B cell (primary cell): ENCODE data around the gene MROH7. TPM values are rescaled to one million over a fixed set of nuclear protein-coding genes. Genes with fewer than 3 reads are reported as not detected.

ENCODE experiments used
- ATAC-seq: fragments of 200-7000 bp; cut with Tn5 transposase; one replicate; pipeline ENCODE4 v1.10.0; 2021; ENCODE audit warnings: low read depth, mild to moderate bottlenecking, moderate number of reproducible peaks, moderate library complexity
- CTCF ChIA-PET: fragments of 350-600 bp; sonication (Branson Sonifier 250); formaldehyde crosslinking; loops from one replicate; lab custom pipeline; 2021; ENCODE audit warnings: antibody characterized with exemption, inconsistent platforms; lab: Charles Lee
- POLR2A ChIA-PET: fragments of 350-600 bp; sonication (Branson Sonifier 250); formaldehyde crosslinking; loops from one replicate; lab custom pipeline; 2021; ENCODE audit warnings: antibody characterized with exemption; lab: Charles Lee
- DNase-seq: peaks from one replicate; pipeline ENCODE4 v3.0.0; 2013
- H2AFZ ChIP-seq: 2 replicates; pipeline ENCODE4 v1.6.1; 2012; ENCODE audit warnings: mild to moderate bottlenecking, low read depth, low read length; ENCODE audit not compliant: insufficient read depth, poor library complexity, severe bottlenecking
- H3K27ac ChIP-seq, 2 donors: 1 replicate in 1 of 2; 2 replicates in 1 of 2; pipeline ENCODE4 v1.5.1; 2012 to 2013; ENCODE audit warnings: low read length in 2 of 2, mild to moderate bottlenecking in 2 of 2, moderate library complexity in 1 of 2
- H3K27me3 ChIP-seq, 4 experiments: fragments of 200-600 bp in 1 of 4; sonication (generic) in 1 of 4; replicated peaks in 1 of 4; 1 replicate in 2 of 4; 2 replicates in 2 of 4; pipeline versions ENCODE4 v1.6.1 to v1.7.0; 2013 to 2016; ENCODE audit warnings: low read length in 3 of 4, mild to moderate bottlenecking in 2 of 4, mixed read lengths in 1 of 4, moderate library complexity in 1 of 4; ENCODE audit not compliant: insufficient read depth in 4 of 4, control insufficient read depth in 3 of 4; ENCODE audit errors: control extremely low read depth in 1 of 4
- H3K36me3 ChIP-seq, 2 experiments: replicated peaks in 1 of 2; 1 replicate in 1 of 2; 2 replicates in 1 of 2; pipeline versions ENCODE4 v1.6.1 to v1.7.1; 2013; ENCODE audit warnings: low read length in 1 of 2; ENCODE audit not compliant: insufficient read depth in 2 of 2, control insufficient read depth in 1 of 2; ENCODE audit errors: control extremely low read depth in 1 of 2, extremely low read depth in 1 of 2
- H3K4me1 ChIP-seq, 2 donors: fragments of 200-600 bp in 1 of 2; sonication (generic) in 1 of 2; 1 replicate in 1 of 2; 2 replicates in 1 of 2; pipeline versions ENCODE4 v1.5.1 to v1.6.1; 2013 to 2017; ENCODE audit warnings: low read length in 2 of 2; ENCODE audit not compliant: control insufficient read depth in 2 of 2, insufficient read depth in 2 of 2
- H3K4me2 ChIP-seq: replicated peaks from 2 replicates; pipeline ENCODE3; 2012; ENCODE audit warnings: mild to moderate bottlenecking, low read depth, low read length; ENCODE audit not compliant: poor library complexity, severe bottlenecking
- H3K4me3 ChIP-seq, 5 experiments: fragments of 200-600 bp in 1 of 5; sonication (generic) in 1 of 5; 1 replicate in 3 of 5; 2 replicates in 2 of 5; pipeline versions ENCODE4 v1.5.1 to v1.7.0; 2011 to 2016; ENCODE audit warnings: low read length in 4 of 5, mild to moderate bottlenecking in 4 of 5, low read depth in 2 of 5, control low read depth in 1 of 5, moderate library complexity in 1 of 5; ENCODE audit not compliant: insufficient read depth in 1 of 5; ENCODE audit errors: control extremely low read depth in 1 of 5, extremely low read depth in 1 of 5
- H3K79me2 ChIP-seq: fragments of 200-600 bp; sonication (generic); one replicate; pipeline ENCODE4 v1.6.0; 2016; ENCODE audit warnings: low read length; ENCODE audit not compliant: control insufficient read depth, insufficient read depth
- H3K9ac ChIP-seq: fragments of 200-600 bp; sonication (generic); 2 replicates; pipeline ENCODE4 v1.6.1; 2017; ENCODE audit warnings: mild to moderate bottlenecking, low read length, moderate library complexity
- H3K9me3 ChIP-seq, 3 donors: one replicate each; pipeline versions ENCODE4 v1.6.1 to v1.7.1; 2013; ENCODE audit warnings: low read length in 2 of 3; ENCODE audit not compliant: control insufficient read depth in 2 of 3, insufficient read depth in 1 of 3; ENCODE audit errors: control extremely low read depth in 1 of 3
- H4K20me1 ChIP-seq: 2 replicates; pipeline ENCODE4 v1.6.0; 2012; ENCODE audit warnings: mild to moderate bottlenecking, low read length; ENCODE audit not compliant: insufficient read depth, control insufficient read depth, poor library complexity, severe bottlenecking
- H3K27ac Mint-ChIP-seq: one replicate; pipeline ENCODE4 v1.8.0; 2021; ENCODE audit warnings: mixed read lengths
- H3K27me3 Mint-ChIP-seq: one replicate; pipeline ENCODE4 v1.8.0; 2021; ENCODE audit warnings: mixed read lengths
- H3K4me1 Mint-ChIP-seq: one replicate; pipeline ENCODE4 v1.8.0; 2021; ENCODE audit warnings: mixed read lengths
- H3K4me3 Mint-ChIP-seq: one replicate; pipeline ENCODE4 v1.8.0; 2021; ENCODE audit warnings: mixed read lengths
- H3K9me3 Mint-ChIP-seq: one replicate; pipeline ENCODE4 v1.8.0; 2022; ENCODE audit warnings: mixed read lengths; ENCODE audit not compliant: insufficient read depth
- EZH2 ChIP-seq: IDR thresholded peaks from 2 replicates; pipeline ENCODE4 v1.6.1; 2012; ENCODE audit warnings: borderline replicate concordance, low read depth, mild to moderate bottlenecking, moderate library complexity, low read length; ENCODE audit not compliant: insufficient read depth, poor library complexity, severe bottlenecking
- WGBS: methylation state at CpG from one replicate; pipeline ENCODE4 v1.1.5; 2013; ENCODE audit warnings: missing lambda C conversion rate; ENCODE audit not compliant: insufficient coverage; 5-methylcytosine and 5-hydroxymethylcytosine counted together
- intact Hi-C: fragments of 100-400 bp; cut with micrococcal nuclease; formaldehyde crosslinking; loops from one replicate; pipeline ENCODE4 v1.10.0; 2022
- polyA plus RNA-seq: library from polyadenylated mRNA; depleted of rRNA; stranded (reverse); fragments of >200 nt; gene quantifications from 2 replicates; pipeline ENCODE4 v1.2.3, GENCODE V29; 2012
- total RNA-seq, 2 donors: library from RNA; stranded (reverse); fragments of 120-200 nt in 1 of 2; gene quantifications; 1 replicate in 1 of 2; 2 replicates in 1 of 2; pipeline versions ENCODE4 v1.2.3 to v1.2.4, GENCODE V29; 2013 to 2022
- TF ChIP-seq, protein P1 (sequence below): fragments of 200-600 bp; IDR thresholded peaks from one replicate; pipeline ENCODE4 v1.8.0; 2022; ENCODE audit warnings: antibody characterized with exemption, mild to moderate bottlenecking

Gene MROH7
- total and polyA plus RNA-seq, 2 donors (not counting 1 experiment from before 2014, with no cell fraction given) = not detected

DNA sequence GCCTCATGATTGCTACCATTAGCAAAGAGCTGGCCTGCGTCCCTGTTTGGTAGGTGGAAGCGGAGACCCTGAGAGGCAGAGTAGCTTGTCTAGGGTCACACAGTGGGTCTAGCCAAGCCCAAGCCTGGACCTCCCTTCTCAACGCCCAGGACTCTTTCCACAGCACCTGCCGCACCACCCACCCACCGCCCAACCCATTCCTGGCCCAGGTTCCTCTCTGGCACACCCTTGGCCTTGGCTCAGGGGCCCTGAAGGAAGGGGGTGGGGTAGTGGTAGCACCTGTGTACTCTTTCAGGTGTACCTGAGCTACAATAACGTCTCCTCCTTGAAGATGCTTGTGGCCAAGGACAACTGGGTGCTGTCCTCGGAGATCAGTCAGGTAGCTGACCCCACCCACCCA is 37.5 kb upstream of the MROH7 start:
- H2AFZ ChIP-seq = peak overlapping the region; percentile 0
- ATAC-seq (no peak), DNase-seq (no peak)
- CTCF ChIA-PET = no interaction called here
- 83% methylated on average over 3 of the region's 7 CpGs for WGBS
- no peaks in the 10 kb centered on the region for H3K9me3 Mint-ChIP-seq
- H3K27me3 ChIP-seq = no peaks in the 10 kb centered on the region
- H3K9ac ChIP-seq = no peak overlapping the region
- no peaks in the 10 kb centered on the region for H3K4me1 ChIP-seq
- no peak overlapping the region for H3K27ac ChIP-seq
- H3K4me2 ChIP-seq = no peak overlapping the region
- no peaks in the 10 kb centered on the region for H4K20me1 ChIP-seq
- no peak overlapping the region for H3K4me3 Mint-ChIP-seq
- peaks cover 6% of the 10 kb centered on the region for H3K4me1 Mint-ChIP-seq
- no peak overlapping the region for H3K27ac Mint-ChIP-seq
- no peaks in the 10 kb centered on the region for H3K27me3 Mint-ChIP-seq
- no peaks in the 10 kb centered on the region for H3K79me2 ChIP-seq
- no peak overlapping the region for H3K4me3 ChIP-seq
- no peak for TF ChIP-seq EZH2
- TF ChIP-seq, protein P1, sequence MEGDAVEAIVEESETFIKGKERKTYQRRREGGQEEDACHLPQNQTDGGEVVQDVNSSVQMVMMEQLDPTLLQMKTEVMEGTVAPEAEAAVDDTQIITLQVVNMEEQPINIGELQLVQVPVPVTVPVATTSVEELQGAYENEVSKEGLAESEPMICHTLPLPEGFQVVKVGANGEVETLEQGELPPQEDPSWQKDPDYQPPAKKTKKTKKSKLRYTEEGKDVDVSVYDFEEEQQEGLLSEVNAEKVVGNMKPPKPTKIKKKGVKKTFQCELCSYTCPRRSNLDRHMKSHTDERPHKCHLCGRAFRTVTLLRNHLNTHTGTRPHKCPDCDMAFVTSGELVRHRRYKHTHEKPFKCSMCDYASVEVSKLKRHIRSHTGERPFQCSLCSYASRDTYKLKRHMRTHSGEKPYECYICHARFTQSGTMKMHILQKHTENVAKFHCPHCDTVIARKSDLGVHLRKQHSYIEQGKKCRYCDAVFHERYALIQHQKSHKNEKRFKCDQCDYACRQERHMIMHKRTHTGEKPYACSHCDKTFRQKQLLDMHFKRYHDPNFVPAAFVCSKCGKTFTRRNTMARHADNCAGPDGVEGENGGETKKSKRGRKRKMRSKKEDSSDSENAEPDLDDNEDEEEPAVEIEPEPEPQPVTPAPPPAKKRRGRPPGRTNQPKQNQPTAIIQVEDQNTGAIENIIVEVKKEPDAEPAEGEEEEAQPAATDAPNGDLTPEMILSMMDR = no peak
- no peaks in the 10 kb centered on the region for H3K36me3 ChIP-seq
- POLR2A ChIA-PET = no interaction called here
- intact Hi-C loops = no loop called here
- H3K9me3 ChIP-seq = no peaks in the 10 kb centered on the region

DNA sequence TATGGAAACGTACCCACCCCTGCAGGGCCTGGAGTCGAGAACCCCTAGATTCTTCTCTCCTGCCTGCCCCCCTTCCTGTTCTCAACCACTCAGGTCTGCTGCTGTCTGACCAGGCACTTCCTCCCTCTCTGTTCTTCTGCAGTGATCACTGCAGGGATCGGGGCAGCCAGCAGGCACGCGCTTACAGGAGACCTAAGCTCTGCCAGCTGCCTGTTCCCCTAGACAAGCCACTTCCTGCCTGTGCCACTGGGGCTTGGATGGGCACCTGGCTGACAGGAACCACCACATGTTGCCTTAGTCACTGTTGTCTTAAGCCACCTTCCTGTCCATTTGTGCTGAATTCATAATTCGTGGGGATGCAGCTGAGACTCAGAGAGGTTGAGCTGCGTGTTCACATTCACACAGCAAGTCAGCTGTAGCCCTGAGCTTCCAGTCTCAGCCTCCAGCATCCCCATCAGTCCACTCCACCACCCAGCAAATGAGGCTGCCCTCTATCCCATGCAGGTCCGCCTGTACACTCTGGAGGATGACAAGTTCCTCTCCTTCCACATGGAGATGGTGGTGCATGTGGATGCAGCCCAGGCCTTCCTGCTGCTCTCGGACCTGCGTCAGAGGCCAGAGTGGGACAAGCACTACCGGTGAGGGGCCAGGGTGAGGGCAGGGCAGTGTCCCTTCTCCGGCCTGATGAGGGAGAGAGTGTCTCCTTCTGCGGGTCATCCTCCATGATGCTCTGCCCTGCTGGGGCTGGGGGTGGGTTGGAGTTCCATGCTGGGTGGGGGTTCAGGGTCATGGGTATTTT is 36.8 kb upstream of the MROH7 start:
- no peak for DNase-seq

More for the DNA sequence above, 36.8 kb upstream of the MROH7 start:
- Mint-ChIP-seq H3K4me1 (peaks cover 6% of the 10 kb centered on the region), H3K9me3 (no peaks in the 10 kb centered on the region), H3K27ac (no peak overlapping the region), H3K27me3 (no peaks in the 10 kb centered on the region), H3K4me3 (no peak overlapping the region)
- H3K79me2 ChIP-seq = no peaks in the 10 kb centered on the region
- WGBS = 44% methylated on average over 12 of the region's 13 CpGs
- H3K4me2 ChIP-seq = no peak overlapping the region
- no peak overlapping the region for H3K9ac ChIP-seq
- no peak overlapping the region for H3K27ac ChIP-seq
- H3K4me3 ChIP-seq = no peak overlapping the region
- H3K9me3 ChIP-seq = no peaks in the 10 kb centered on the region
- H3K4me1 ChIP-seq = no peaks in the 10 kb centered on the region
- H2AFZ ChIP-seq = peak overlapping the region; percentile 0
- POLR2A ChIA-PET = no interaction called here
- no peaks in the 10 kb centered on the region for H3K27me3 ChIP-seq
- no peaks in the 10 kb centered on the region for H3K36me3 ChIP-seq
- ATAC-seq = no peak
- no peak for TF ChIP-seq EZH2
- TF ChIP-seq, protein P1 = no peak
- CTCF ChIA-PET = no interaction called here
- H4K20me1 ChIP-seq = no peaks in the 10 kb centered on the region
- intact Hi-C loops = no loop called here
